Vagina (tissue), 2 donors: Measurements from ENCODE around the gene LAYN. TPM values are rescaled to one million over a fixed set of nuclear protein-coding genes. Genes with fewer than 3 reads are reported as not detected.

Experiments
- DNase-seq, 2 donors: peaks; one replicate each; pipeline ENCODE4 v3.0.0-alpha.2; 2017; ENCODE audit errors: extremely low spot score in 2 of 2
- H3K27ac ChIP-seq: fragments of 200-600 bp; sonication (generic); one replicate; pipeline ENCODE4 v1.5.1; 2019
- H3K27me3 ChIP-seq: fragments of 200-600 bp; sonication (generic); one replicate; pipeline ENCODE4 v1.5.1; 2019
- H3K36me3 ChIP-seq, 2 donors: fragments of 200-600 bp; sonication (generic); one replicate each; pipeline ENCODE4 v1.5.1; 2017 to 2019
- H3K4me1 ChIP-seq: fragments of 200-600 bp; sonication (generic); one replicate; pipeline ENCODE4 v1.5.1; 2019
- H3K4me3 ChIP-seq, 2 donors: fragments of 200-600 bp; sonication (generic); 1 replicate in 1 of 2; 2 replicates in 1 of 2; pipeline ENCODE4 v1.5.1; 2016 to 2019
- H3K9me3 ChIP-seq: fragments of 200-600 bp; sonication (generic); one replicate; pipeline ENCODE4 v1.5.1; 2019
- POLR2A ChIP-seq, 2 donors: fragments of 450-650 bp; IDR thresholded peaks; one replicate each; pipeline ENCODE4 v1.6.1; 2017; ENCODE audit warnings: antibody characterized with exemption in 2 of 2, mild to moderate bottlenecking in 2 of 2, moderate library complexity in 2 of 2
- POLR2AphosphoS5 ChIP-seq, 2 donors: sonication (generic); formaldehyde crosslinking; IDR thresholded peaks; one replicate each; pipeline ENCODE4 v1.9.0; 2017; ENCODE audit warnings: antibody characterized with exemption in 2 of 2, mild to moderate bottlenecking in 2 of 2, low read depth in 1 of 2; ENCODE audit not compliant: insufficient read depth in 1 of 2
- intact Hi-C: fragments of 100-400 bp; cut with DNase I; formaldehyde crosslinking; loops from one replicate; pipeline ENCODE4 v1.15.1; 2023
- total RNA-seq: library from RNA; depleted of rRNA; stranded (reverse); fragments of >200 nt; gene quantifications from one replicate; pipeline ENCODE4 v1.2.3, GENCODE V29; 2016
- TF ChIP-seq, protein P1 (sequence below), 3 experiments: fragments of 450-650 bp in 2 of 3; fragments of 200-600 bp in 1 of 3; sonication (generic) in 1 of 3; IDR thresholded peaks; one replicate each; pipeline ENCODE4 v1.5.1; 2017 to 2019; ENCODE audit warnings: antibody characterized with exemption in 3 of 3, mild to moderate bottlenecking in 2 of 3, moderate library complexity in 2 of 3

Gene LAYN
- total RNA-seq, 1 donor from 2014 or later = 22.3 TPM

DNA sequence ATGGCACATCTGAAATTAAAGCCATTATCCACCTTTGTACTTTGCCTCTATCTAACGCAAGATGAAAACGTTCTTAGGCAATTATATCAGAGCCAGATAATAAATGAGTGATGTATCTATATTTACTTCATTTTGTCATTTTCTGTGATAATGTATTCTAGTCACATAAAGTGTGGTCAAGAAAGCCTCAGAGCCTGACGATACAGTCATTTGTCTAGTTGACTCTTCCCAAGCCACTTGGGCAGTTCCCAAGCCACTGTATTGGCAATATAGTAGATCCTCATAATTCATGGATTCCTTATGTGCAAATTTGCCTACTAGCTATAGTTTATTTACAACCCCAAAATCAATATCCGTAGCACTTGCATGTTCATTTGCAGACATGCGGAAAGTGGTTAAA lies 18.1 kb upstream of the LAYN start:
- no peaks in the 10 kb centered on the region for H3K9me3 ChIP-seq
- intact Hi-C loops = no loop called here
- DNase-seq = no peak
- no peaks in the 10 kb centered on the region for H3K27me3 ChIP-seq
- no peaks in the 10 kb centered on the region for H3K4me1 ChIP-seq
- H3K4me3 ChIP-seq = no peak overlapping the region
- H3K36me3 ChIP-seq = no peaks in the 10 kb centered on the region
- H3K27ac ChIP-seq = no peak overlapping the region
- TF ChIP-seq POLR2A (IDR thresholded peaks at IDR 0.05) (no peak), POLR2AphosphoS5 (IDR thresholded peaks at IDR 0.05; ENCODE audit: insufficient read depth in 1 of 2, low read depth in 1 of 2) (no peak)
- TF ChIP-seq, protein P1, sequence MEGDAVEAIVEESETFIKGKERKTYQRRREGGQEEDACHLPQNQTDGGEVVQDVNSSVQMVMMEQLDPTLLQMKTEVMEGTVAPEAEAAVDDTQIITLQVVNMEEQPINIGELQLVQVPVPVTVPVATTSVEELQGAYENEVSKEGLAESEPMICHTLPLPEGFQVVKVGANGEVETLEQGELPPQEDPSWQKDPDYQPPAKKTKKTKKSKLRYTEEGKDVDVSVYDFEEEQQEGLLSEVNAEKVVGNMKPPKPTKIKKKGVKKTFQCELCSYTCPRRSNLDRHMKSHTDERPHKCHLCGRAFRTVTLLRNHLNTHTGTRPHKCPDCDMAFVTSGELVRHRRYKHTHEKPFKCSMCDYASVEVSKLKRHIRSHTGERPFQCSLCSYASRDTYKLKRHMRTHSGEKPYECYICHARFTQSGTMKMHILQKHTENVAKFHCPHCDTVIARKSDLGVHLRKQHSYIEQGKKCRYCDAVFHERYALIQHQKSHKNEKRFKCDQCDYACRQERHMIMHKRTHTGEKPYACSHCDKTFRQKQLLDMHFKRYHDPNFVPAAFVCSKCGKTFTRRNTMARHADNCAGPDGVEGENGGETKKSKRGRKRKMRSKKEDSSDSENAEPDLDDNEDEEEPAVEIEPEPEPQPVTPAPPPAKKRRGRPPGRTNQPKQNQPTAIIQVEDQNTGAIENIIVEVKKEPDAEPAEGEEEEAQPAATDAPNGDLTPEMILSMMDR (IDR thresholded peaks at IDR 0.05) = no peak

DNA sequence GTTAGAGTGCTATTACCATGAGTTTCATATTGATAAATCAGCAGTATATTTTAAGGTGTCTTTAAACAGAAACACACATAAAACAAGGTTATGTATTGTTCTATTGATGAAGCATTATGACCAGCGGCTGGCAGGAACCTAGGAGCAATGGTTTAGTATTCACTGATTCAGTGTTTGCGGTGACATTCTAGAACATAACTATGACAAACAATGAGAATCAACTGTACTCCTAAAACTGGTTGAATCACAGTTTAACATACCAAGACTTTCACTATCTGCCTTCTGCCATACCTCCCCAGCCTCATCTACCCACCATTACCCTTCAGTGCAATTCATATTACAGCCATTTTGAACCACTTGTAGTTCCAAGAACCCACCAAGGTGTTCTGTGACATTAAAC lies 17.2 kb upstream of the LAYN start:
- no peaks in the 10 kb centered on the region for H3K4me1 ChIP-seq

DNA sequence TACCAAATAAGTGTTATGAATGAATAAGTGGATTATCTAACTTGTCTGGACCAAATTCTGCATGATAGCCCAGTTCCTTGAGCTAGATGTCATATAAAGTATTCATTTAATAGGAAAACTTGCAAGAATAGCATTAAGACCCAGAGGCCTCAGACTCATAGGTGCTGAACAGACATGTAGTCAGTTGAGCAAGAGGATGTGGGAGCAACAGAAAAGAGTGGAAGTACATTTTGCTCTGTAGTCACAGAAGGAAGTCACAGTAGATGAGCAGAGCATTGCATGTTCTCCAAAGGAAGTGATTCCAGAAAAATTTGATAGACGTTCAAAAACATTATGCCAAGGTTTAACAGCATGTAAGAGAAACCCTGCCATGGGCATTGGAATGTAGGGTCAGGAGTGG lies 16.5 kb upstream of the LAYN start:
- TF ChIP-seq, protein P1 (IDR thresholded peaks at IDR 0.05) = no peak
- no peak for TF ChIP-seq POLR2A (IDR thresholded peaks at IDR 0.05)
- TF ChIP-seq POLR2AphosphoS5 (IDR thresholded peaks at IDR 0.05; ENCODE audit: insufficient read depth in 1 of 2, low read depth in 1 of 2) = no peak
- H3K4me3 ChIP-seq = no peak overlapping the region
- no peaks in the 10 kb centered on the region for H3K27me3 ChIP-seq
- intact Hi-C loops = no loop called here
- H3K27ac ChIP-seq = no peak overlapping the region
- no peaks in the 10 kb centered on the region for H3K9me3 ChIP-seq
- no peaks in the 10 kb centered on the region for H3K36me3 ChIP-seq
- no peak for DNase-seq
- H3K4me1 ChIP-seq = no peaks in the 10 kb centered on the region

More for the DNA sequence above, 17.2 kb upstream of the LAYN start:
- H3K9me3 ChIP-seq = no peaks in the 10 kb centered on the region
- DNase-seq = no peak
- H3K27ac ChIP-seq = no peak overlapping the region
- TF ChIP-seq POLR2A (IDR thresholded peaks at IDR 0.05) = no peak
- TF ChIP-seq, protein P1 (IDR thresholded peaks at IDR 0.05) = no peak
- no peak for TF ChIP-seq POLR2AphosphoS5 (IDR thresholded peaks at IDR 0.05; ENCODE audit: insufficient read depth in 1 of 2, low read depth in 1 of 2)
- intact Hi-C loops = no loop called here
- no peaks in the 10 kb centered on the region for H3K27me3 ChIP-seq
- no peak overlapping the region for H3K4me3 ChIP-seq
- H3K36me3 ChIP-seq = no peaks in the 10 kb centered on the region

DNA sequence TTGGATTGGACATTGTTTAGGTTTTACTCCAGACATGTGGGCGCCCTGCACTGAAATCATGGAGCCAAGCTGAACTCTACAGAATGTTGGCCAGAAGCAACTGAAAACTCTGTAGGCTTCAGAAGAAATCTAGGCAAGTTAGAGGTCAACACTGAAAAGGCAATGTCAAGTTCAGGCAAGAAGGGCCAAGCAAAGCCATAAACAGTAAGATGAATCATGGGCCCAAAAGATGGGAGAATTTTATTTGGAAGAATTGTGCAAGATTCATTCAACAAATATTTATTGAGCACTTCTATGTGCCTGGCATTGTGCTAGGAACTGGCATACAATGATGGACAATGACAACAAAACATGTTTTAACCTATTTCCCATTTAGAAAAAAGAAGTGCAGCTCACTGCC lies 15.1 kb upstream of the LAYN start:
- H3K36me3 ChIP-seq = no peaks in the 10 kb centered on the region
- no peak overlapping the region for H3K27ac ChIP-seq
- H3K9me3 ChIP-seq = no peaks in the 10 kb centered on the region
- DNase-seq = no peak
- H3K27me3 ChIP-seq = no peaks in the 10 kb centered on the region
- TF ChIP-seq POLR2A (IDR thresholded peaks at IDR 0.05) = no peak
- no peak for TF ChIP-seq POLR2AphosphoS5 (IDR thresholded peaks at IDR 0.05; ENCODE audit: insufficient read depth in 1 of 2, low read depth in 1 of 2)
- TF ChIP-seq, protein P1 (IDR thresholded peaks at IDR 0.05) = no peak
- no peaks in the 10 kb centered on the region for H3K4me1 ChIP-seq
- intact Hi-C loops = no loop called here
- no peak overlapping the region for H3K4me3 ChIP-seq

DNA sequence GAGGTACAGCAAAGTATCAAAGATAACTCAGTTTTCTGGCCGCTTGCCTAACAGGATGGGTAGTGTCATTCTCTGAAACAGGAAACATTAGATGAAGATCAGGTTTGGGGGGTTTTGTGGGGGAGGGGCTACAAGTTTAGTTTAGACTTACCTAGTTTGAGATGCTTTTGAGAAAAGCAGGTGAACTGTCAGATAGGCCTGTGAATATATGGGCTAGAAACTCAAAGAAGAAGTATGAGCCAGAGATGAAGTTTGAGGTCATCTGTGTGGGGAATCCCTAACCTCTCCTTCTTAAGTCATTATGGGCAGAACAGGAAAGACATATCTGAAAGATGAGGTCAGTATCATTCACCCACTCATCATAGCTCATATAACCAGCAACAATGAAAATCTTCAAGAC lies 14.0 kb upstream of the LAYN start:
- Histone ChIP-seq H3K4me3 (no peak overlapping the region), H3K36me3 (no peaks in the 10 kb centered on the region), H3K27ac (no peak overlapping the region), H3K9me3 (no peaks in the 10 kb centered on the region), H3K27me3 (no peaks in the 10 kb centered on the region), H3K4me1 (no peaks in the 10 kb centered on the region)
- TF ChIP-seq, protein P1 (IDR thresholded peaks at IDR 0.05) = no peak
- TF ChIP-seq POLR2A (IDR thresholded peaks at IDR 0.05) (no peak), POLR2AphosphoS5 (IDR thresholded peaks at IDR 0.05; ENCODE audit: insufficient read depth in 1 of 2, low read depth in 1 of 2) (no peak)
- intact Hi-C loops = no loop called here
- DNase-seq = no peak
